Psoas muscle (tissue), 8 donors: ENCODE measurements around the gene GLMN. TPM values are rescaled to one million over a fixed set of nuclear protein-coding genes. Genes with fewer than 3 reads are reported as not detected.

Experiments used
- ATAC-seq, 4 donors: fragments of 200-7000 bp; cut with Tn5 transposase; one replicate each; pipeline ENCODE4 v1.9.1; 2020; ENCODE audit warnings: moderate library complexity in 3 of 4, mild to moderate bottlenecking in 2 of 4
- DNase-seq, 2 donors: peaks; one replicate each; pipeline ENCODE4 v3.0.0-alpha.2; 2020
- H3K27ac ChIP-seq: fragments of 200-600 bp; one replicate; pipeline ENCODE4 v1.8.0; 2022
- H3K27me3 ChIP-seq, 3 donors: fragments of 200-600 bp in 1 of 3; one replicate each; pipeline versions ENCODE4 v1.6.1 to v1.8.0; 2013 to 2022; ENCODE audit warnings: low read length in 2 of 3, mild to moderate bottlenecking in 2 of 3, moderate library complexity in 1 of 3; ENCODE audit not compliant: insufficient read depth in 3 of 3
- H3K36me3 ChIP-seq, 2 donors: fragments of 200-600 bp in 1 of 2; one replicate each; pipeline versions ENCODE4 v1.6.1 to v1.8.0; 2013 to 2022; ENCODE audit warnings: low read depth in 1 of 2, mild to moderate bottlenecking in 1 of 2, moderate library complexity in 1 of 2; ENCODE audit not compliant: insufficient read depth in 1 of 2
- H3K4me1 ChIP-seq: fragments of 200-600 bp; one replicate; pipeline ENCODE4 v1.8.0; 2022
- H3K4me3 ChIP-seq: fragments of 200-600 bp; one replicate; pipeline ENCODE4 v1.8.0; 2022; ENCODE audit warnings: mild to moderate bottlenecking
- H3K9me3 ChIP-seq: fragments of 200-600 bp; one replicate; pipeline ENCODE4 v1.8.0; 2022
- CTCF ChIP-seq: fragments of 200-600 bp; IDR thresholded peaks from one replicate; pipeline ENCODE4 v1.8.0; 2022; ENCODE audit warnings: antibody characterized with exemption
- WGBS, 3 donors: extraction: QIAGEN DNeasy Blood & Tissue Kit; methylation state at CpG; one replicate each; pipeline versions ENCODE4 v1.1.6 to v1.1.7; 2013; 5-methylcytosine and 5-hydroxymethylcytosine counted together
- intact Hi-C, 2 donors: fragments of 100-400 bp; cut with DNase I; formaldehyde crosslinking; loops; one replicate each; pipeline versions ENCODE4 v1.11.0 to v1.14.2; 2022
- polyA plus RNA-seq, 3 donors: library from polyadenylated mRNA; stranded (reverse); fragments of 200-250 nt; gene quantifications; one replicate each; pipeline ENCODE4 v1.2.3, GENCODE V29; 2013
- total RNA-seq, 4 donors: library from RNA; stranded (reverse); fragmentation: NEBNext Ultra II Directional in 2 of 4; extraction: Animal tissue kit (Norgen Biotek cat#: 25700) in 2 of 4; gene quantifications; one replicate each; pipeline versions ENCODE4 v1.2.1 to v1.2.4, GENCODE V29; 2021 to 2023
- donor health status: healthy with polysubstance abuse.
- donor health status: DM: no; HTN: no; CAD: no; lungs with moderate emphysema.
- donor health status: Bipolar disorder and iron deficiency.
- donor health status: healthy.
- donor health status: DM: yes; HTN: yes; CAD: no.
- donor health status: DM: no; HTN: no; CAD: no.
- donor health status: DM: no; HTN: no; CAD: no.
- donor health status: DM: yes; HTN: yes; CAD: no.

Gene GLMN
- total and polyA plus RNA-seq, 7 donors = 3.9 to 6.6 (median 5.5) TPM

DNA sequence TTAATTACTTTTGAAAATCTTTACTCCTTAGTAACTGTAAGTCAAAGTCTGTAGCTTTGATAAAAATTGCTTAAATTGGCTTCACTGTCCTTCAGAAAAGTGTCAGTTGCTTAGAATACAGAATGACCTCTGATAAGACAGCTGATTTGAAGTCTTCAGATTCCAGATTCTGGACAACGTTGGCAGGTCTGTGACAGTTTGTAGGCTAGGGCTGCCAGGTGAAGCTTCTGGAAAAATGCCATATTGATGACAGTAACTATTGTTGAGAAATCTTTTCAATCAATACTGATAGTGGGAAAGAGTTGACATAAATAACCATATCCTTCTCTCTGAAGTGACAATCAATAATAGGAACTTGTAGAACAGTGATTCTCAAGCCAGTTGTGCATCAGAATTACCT lies 41.4 kb upstream of the GLMN start:
- Histone ChIP-seq H3K9me3 (no peaks in the 10 kb centered on the region), H3K27me3 (no peaks in the 10 kb centered on the region), H3K27ac (no peak overlapping the region), H3K36me3 (peaks cover 0 to 50% of the 10 kb centered on the region in 2 donors), H3K4me3 (no peak overlapping the region), H3K4me1 (no peaks in the 10 kb centered on the region)
- TF ChIP-seq CTCF = no peak
- 36 to 50% (median 44%) methylated on average over 1 of the region's 1 CpG for WGBS, 3 donors
- no peak for DNase-seq
- intact Hi-C loops = no loop called here
- ATAC-seq = no peak

GRCh38 chr1:92333668-92334067 lies 34.9 kb upstream of the GLMN start:
- intact Hi-C loops = no loop called here
- WGBS, 3 donors = 69 to 75% (median 73%) methylated on average over 3 of the region's 3 CpGs
- H3K9me3 ChIP-seq = no peaks in the 10 kb centered on the region
- H3K36me3 ChIP-seq = peaks cover 0 to 45% of the 10 kb centered on the region in 2 donors
- H3K4me3 ChIP-seq = no peak overlapping the region
- no peaks in the 10 kb centered on the region for H3K27me3 ChIP-seq
- no peak for ATAC-seq
- TF ChIP-seq CTCF = no peak
- H3K27ac ChIP-seq = no peak overlapping the region
- DNase-seq = no peak
- H3K4me1 ChIP-seq = no peaks in the 10 kb centered on the region

- ATAC-seq (no peak), DNase-seq (no peak)
- H3K9me3 ChIP-seq = peaks cover 16% of the 10 kb centered on the region
- intact Hi-C loops = no loop called here
- 96 to 99% (median 98%) methylated on average over 6 of the region's 6 CpGs for WGBS, 3 donors
- no peaks in the 10 kb centered on the region for H3K4me1 ChIP-seq
- no peak for TF ChIP-seq CTCF
- H3K27me3 ChIP-seq = no peaks in the 10 kb centered on the region
- H3K36me3 ChIP-seq = peaks cover 0 to 21% of the 10 kb centered on the region in 2 donors
- no peak overlapping the region for H3K4me3 ChIP-seq
- no peak overlapping the region for H3K27ac ChIP-seq
Observed at GRCh38 chr1:92329347-92330129, 30.8 kb upstream of the GLMN start.

- 97 to 98% (median 97%) methylated on average over 4 of the region's 4 CpGs for WGBS, 3 donors
- Histone ChIP-seq H3K4me1 (no peaks in the 10 kb centered on the region), H3K4me3 (no peak overlapping the region), H3K27ac (no peak overlapping the region), H3K36me3 (peaks cover 4 to 23% of the 10 kb centered on the region in 2 donors), H3K9me3 (peaks cover 16% of the 10 kb centered on the region), H3K27me3 (no peaks in the 10 kb centered on the region)
- DNase-seq = no peak
- TF ChIP-seq CTCF = no peak
- no peak for ATAC-seq
- intact Hi-C loops = no loop called here
Observed at GRCh38 chr1:92327794-92328193, 29.0 kb upstream of the GLMN start.

DNA sequence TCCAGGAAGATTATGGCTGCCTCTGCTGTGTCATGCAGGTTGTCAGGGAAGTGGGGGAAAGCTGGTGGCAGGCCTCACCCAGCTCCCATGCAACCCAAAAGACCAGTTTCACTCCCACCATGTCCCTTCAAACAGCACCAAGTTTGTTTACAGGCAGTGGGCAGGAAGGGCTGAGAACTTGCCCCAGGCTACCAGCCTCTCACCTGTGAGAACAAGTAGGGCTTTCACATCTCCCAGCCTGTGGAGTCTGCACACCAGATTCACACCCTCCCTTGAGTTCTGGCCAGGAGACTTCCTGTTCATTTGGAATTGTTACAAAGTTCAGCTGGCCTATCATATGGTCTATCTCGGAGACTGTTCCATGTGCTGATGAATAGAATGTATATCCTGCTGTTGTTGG lies 27.9 kb upstream of the GLMN start:
- Histone ChIP-seq H3K27me3 (no peaks in the 10 kb centered on the region), H3K4me3 (no peak overlapping the region), H3K27ac (no peak overlapping the region), H3K4me1 (no peaks in the 10 kb centered on the region), H3K9me3 (peaks cover 16% of the 10 kb centered on the region), H3K36me3 (peaks cover 4 to 34% of the 10 kb centered on the region in 2 donors)
- WGBS, 3 donors = 87 to 96% (median 90%) methylated on average over 1 of the region's 1 CpG
- ATAC-seq (no peak), DNase-seq (no peak)
- TF ChIP-seq CTCF = no peak
- intact Hi-C loops = no loop called here
